Coronary artery (tissue), 2 donors: ENCODE results near the gene MAGI1.
"Not testable (repeated sequence)": the region's sequence is repeated elsewhere in the genome, so short reads cannot be mapped to it uniquely, and the experiment has no call there.

ENCODE experiments used
- DNase-seq: peaks from one replicate; pipeline ENCODE4 v3.0.0-alpha.2; 2017; ENCODE audit warnings: low spot score
- H3K27ac ChIP-seq, 2 donors: fragments of 200-600 bp; sonication (generic); one replicate each; pipeline ENCODE4 v1.5.1; 2016 to 2019
- H3K4me3 ChIP-seq: fragments of 200-600 bp; sonication (generic); 2 replicates; pipeline ENCODE4 v1.5.1; 2016; ENCODE audit warnings: mild to moderate bottlenecking, moderate library complexity
- TF ChIP-seq, protein P1 (sequence below): fragments of 200-600 bp; sonication (generic); IDR thresholded peaks from one replicate; pipeline ENCODE4 v1.5.1; 2019; ENCODE audit warnings: antibody characterized with exemption

The MAGI1 gene

DNA sequence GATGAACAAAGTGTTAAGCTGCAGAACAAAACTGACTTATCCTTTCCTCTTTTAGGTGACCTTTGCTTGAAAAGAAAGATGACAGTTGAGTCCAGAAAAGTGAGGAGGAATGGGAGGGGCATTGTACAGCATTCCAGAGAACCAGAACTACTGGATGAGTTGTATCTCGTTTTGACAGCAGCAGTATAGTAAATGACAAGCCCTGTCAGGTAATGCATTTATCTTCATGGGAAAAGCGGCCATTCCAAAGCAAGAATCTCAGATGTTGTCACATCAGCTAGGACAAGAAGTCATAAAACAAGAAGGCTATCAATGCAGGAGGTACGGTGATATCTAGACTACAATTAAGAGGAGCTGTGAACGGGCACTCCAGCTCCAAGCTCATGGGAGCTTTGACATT lies 421.5 kb downstream of the MAGI1 start:
- H3K27ac ChIP-seq, result no peak overlapping the region
- TF ChIP-seq, protein P1, sequence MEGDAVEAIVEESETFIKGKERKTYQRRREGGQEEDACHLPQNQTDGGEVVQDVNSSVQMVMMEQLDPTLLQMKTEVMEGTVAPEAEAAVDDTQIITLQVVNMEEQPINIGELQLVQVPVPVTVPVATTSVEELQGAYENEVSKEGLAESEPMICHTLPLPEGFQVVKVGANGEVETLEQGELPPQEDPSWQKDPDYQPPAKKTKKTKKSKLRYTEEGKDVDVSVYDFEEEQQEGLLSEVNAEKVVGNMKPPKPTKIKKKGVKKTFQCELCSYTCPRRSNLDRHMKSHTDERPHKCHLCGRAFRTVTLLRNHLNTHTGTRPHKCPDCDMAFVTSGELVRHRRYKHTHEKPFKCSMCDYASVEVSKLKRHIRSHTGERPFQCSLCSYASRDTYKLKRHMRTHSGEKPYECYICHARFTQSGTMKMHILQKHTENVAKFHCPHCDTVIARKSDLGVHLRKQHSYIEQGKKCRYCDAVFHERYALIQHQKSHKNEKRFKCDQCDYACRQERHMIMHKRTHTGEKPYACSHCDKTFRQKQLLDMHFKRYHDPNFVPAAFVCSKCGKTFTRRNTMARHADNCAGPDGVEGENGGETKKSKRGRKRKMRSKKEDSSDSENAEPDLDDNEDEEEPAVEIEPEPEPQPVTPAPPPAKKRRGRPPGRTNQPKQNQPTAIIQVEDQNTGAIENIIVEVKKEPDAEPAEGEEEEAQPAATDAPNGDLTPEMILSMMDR, result no peak
- H3K4me3 ChIP-seq, result no peak overlapping the region
- no peak for DNase-seq

DNA sequence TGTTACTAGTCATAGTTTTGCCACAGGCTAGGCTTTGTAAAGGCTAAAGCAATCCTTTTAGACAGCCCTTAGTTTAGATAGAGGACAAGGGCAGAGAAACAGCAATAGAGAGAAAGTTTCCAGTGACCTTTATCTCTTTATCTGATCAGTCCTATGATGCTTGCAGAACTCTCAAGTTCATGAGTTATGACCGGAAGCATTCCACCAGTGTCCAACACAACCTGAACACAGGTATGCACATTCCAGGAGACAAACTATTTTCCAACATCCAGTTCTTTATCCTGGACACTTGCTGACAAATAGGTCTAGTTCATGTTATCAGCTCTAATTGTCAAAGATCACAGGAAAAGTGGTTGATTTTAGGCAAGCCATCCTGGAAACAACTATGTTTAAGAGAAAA lies 422.2 kb downstream of the MAGI1 start:
- TF ChIP-seq, protein P1, result no peak
- Histone ChIP-seq H3K27ac (no peak overlapping the region), H3K4me3 (no peak overlapping the region)
- no peak for DNase-seq

DNA sequence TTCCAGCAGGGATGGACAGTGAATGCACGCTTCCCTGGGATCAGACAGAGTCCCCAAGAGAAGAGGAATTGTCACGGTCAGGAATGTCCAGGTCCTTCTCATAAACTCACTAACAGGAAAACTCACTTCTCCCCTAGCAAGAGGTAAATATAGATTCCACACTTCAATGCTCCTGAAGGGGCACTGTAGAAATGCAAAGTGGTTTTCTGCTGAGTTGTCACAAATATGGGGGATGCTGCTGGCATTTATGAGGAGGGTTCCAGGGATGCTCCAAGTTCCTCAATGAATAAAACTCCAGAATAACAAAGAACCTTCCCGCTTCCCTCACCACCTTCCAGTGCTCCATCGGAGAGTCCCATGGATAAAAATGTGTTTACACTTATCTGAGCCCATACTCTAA lies 423.4 kb downstream of the MAGI1 start:
- DNase-seq, result no peak
- Histone ChIP-seq H3K4me3 (no peak overlapping the region), H3K27ac (no peak overlapping the region)
- TF ChIP-seq, protein P1, result no peak

DNA sequence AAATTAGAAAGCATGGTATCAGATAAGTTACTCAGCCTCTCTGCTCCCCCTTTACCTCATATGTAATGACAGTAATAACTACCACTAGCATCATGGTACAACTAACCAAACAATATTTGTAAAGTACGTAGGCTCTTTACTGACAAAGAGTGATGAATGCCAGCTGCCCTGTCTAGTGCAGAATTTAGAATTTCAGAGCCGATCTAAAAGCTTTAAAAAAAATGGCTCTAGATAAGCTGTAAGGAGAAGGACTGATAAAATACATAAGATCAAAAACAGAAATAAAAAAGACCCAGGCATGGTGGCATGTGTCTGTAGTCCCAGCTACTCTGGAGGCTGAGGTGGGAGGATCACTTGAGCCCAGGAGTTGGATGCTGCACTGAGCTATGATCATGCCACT lies 424.1 kb downstream of the MAGI1 start:
- TF ChIP-seq, protein P1, result no peak
- H3K4me3 ChIP-seq, result no peak overlapping the region
- no peak for DNase-seq
- H3K27ac ChIP-seq, result no peak overlapping the region

DNA sequence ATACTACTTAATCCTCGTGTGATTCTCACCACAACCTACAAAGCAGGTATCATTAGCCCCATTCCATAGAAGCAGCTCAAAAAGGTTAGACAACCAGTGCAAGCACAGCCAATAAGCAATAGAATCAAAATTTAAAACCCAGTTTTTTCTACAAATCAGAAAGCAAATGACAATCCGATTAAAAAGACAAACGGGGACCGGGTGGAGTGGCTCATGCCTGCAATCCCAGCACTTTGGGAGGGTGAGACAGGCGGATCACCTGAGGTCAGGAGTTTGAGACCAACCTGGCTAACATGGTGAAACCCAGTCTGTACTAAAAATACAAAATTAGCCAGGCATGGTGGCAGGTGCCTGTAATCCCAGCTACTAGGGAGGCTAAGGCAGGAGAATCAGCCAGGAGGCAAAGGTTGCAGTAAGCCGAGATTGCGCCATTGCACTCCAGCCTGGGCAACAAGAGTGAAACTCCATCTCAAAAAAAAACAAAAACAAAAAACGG lies 430.7 kb downstream of the MAGI1 start:
- not testable (repeated sequence) for H3K4me3 ChIP-seq, DNase-seq, H3K27ac ChIP-seq

DNA sequence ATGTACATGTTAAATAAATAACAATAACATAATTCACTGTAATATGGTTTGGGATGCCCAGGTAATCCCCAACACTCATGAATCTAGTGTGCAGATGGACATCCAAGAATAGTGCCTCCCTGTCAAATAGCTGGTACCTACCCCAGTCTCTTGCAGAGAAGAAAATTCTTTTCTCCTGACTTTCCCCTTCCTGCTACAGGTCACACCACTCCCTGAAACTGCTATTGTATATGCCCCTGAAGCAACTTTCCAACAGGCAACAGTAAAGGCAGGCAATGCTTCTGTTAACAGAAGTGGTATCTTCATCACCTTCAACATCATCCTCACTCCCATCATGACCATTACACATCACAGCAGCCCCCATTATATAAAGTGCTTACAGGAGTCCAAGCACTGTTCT lies 431.6 kb downstream of the MAGI1 start:
- TF ChIP-seq, protein P1, result no peak

DNA sequence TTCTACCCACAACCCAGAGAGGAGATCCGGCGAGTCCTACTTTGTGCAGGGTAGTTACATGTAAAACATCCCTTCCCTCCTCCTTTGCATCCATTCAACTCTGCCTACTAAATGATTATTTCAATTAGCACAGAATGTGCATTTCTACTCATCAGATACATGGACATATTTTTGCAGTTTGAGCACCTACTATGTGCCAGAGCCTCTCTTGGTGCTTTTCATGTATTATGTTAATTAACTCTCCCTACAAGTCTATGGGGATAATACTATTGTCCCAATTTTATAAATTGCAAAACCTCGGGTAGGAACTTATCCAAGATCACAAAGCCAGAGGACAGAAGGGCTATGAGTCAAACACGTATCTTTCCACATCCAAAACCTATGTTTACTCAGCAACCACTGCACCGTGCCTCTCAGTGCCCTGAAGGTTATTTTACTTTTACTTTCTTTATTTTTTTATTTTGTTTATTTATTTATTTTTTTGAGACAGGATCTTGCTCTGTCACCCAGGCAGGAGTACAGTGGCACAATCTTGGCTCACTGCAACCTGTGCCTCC lies 432.8 kb downstream of the MAGI1 start:
- DNase-seq, result no peak
- Histone ChIP-seq H3K4me3 (no peak overlapping the region), H3K27ac (no peak overlapping the region)
- TF ChIP-seq, protein P1, result no peak

More for the DNA sequence above, 431.6 kb downstream of the MAGI1 start:
- Histone ChIP-seq H3K4me3 (no peak overlapping the region), H3K27ac (no peak overlapping the region)
- no peak for DNase-seq
